Esophagus squamous epithelium (tissue), 5 donors: Measurements from ENCODE around the gene USF2. TPM values are rescaled to one million over a fixed set of nuclear protein-coding genes. Genes with fewer than 3 reads are reported as not detected.

Experiments used
- DNase-seq: peaks from one replicate; lab custom pipeline; 2025; lab: John Stamatoyannopoulos, UW
- H3K27ac ChIP-seq, 4 donors: fragments of 200-600 bp; sonication (generic); one replicate each; pipeline ENCODE4 v1.5.1; 2016 to 2019; ENCODE audit warnings: mild to moderate bottlenecking in 1 of 4
- H3K27me3 ChIP-seq, 4 donors: fragments of 200-600 bp; sonication (generic); 1 replicate in 3 of 4; 2 replicates in 1 of 4; pipeline versions ENCODE4 v1.5.1 to v1.6.0; 2017 to 2021; ENCODE audit warnings: antibody characterized with exemption in 1 of 4
- H3K36me3 ChIP-seq, 3 donors: fragments of 200-600 bp; sonication (generic); one replicate each; pipeline ENCODE4 v1.5.1; 2016 to 2019
- H3K4me1 ChIP-seq, 3 donors: fragments of 200-600 bp; sonication (generic); one replicate each; pipeline ENCODE4 v1.5.1; 2017 to 2019
- H3K4me3 ChIP-seq, 4 donors: fragments of 200-600 bp; sonication (generic); 1 replicate in 3 of 4; 2 replicates in 1 of 4; pipeline ENCODE4 v1.5.1; 2016 to 2019; ENCODE audit warnings: mild to moderate bottlenecking in 2 of 4, moderate library complexity in 1 of 4
- H3K9me3 ChIP-seq, 3 donors: fragments of 200-600 bp; sonication (generic); one replicate each; pipeline ENCODE4 v1.5.1; 2016 to 2019
- CTCF ChIP-seq, 6 experiments: fragments of 450-650 bp in 4 of 6; fragments of 200-600 bp in 2 of 6; sonication (generic) in 2 of 6; IDR thresholded peaks; one replicate each; pipeline ENCODE4 v1.5.1; 2016 to 2019; ENCODE audit warnings: antibody characterized with exemption in 6 of 6, mild to moderate bottlenecking in 4 of 6, moderate library complexity in 4 of 6
- POLR2A ChIP-seq, 4 donors: fragments of 450-650 bp; IDR thresholded peaks; one replicate each; pipeline ENCODE4 v1.6.1; 2017; ENCODE audit warnings: antibody characterized with exemption in 4 of 4, mild to moderate bottlenecking in 4 of 4, moderate library complexity in 3 of 4
- WGBS, 2 donors: methylation state at CpG; one replicate each; pipeline ENCODE4 v1.1.5; 2018; 5-methylcytosine and 5-hydroxymethylcytosine counted together
- intact Hi-C: fragments of 100-400 bp; cut with DNase I; formaldehyde crosslinking; loops from one replicate; pipeline ENCODE4 v1.15.0; 2022
- total RNA-seq, 4 donors: library from RNA; depleted of rRNA; stranded (reverse); fragments of >200 nt; gene quantifications; one replicate each; pipeline ENCODE4 v1.1.0, GENCODE V29; 2016
- donor health status: DM: yes; HTN: yes; CAD: no.

Gene USF2
- total RNA-seq, 4 donors from 2014 or later: 56.1 to 79.7 (median 59.0) TPM

- no peak overlapping the region for H3K4me3 ChIP-seq
- intact Hi-C loops: no loop called here
- WGBS, 2 donors: 58 to 60% methylated on average over 5 to 7 of the region's 7 CpGs
- peaks cover 17 to 51% (median 22%) of the 10 kb centered on the region in 3 donors for H3K4me1 ChIP-seq
- H3K27me3 ChIP-seq: no peaks in the 10 kb centered on the region
- TF ChIP-seq CTCF (IDR thresholded peaks at IDR 0.05) (no peak), POLR2A (IDR thresholded peaks at IDR 0.05) (no peak)
- DNase-seq: no peak
- no peaks in the 10 kb centered on the region for H3K9me3 ChIP-seq
- H3K36me3 ChIP-seq: peaks cover 0 to 63% (median 0%) of the 10 kb centered on the region in 3 donors
- peak overlapping the region in 3 of 4 donors; percentile 94 to 98 (median 98) for H3K27ac ChIP-seq
Observed at GRCh38 chr19:35264268-35265125, 4.3 kb upstream of the USF2 start.

GRCh38 chr19:35265126-35265899 is 3.4 kb upstream of the USF2 start:
- no peak overlapping the region for H3K4me3 ChIP-seq
- intact Hi-C loops: no loop called here

GRCh38 chr19:35265900-35266519 is 2.8 kb upstream of the USF2 start:
- Histone ChIP-seq H3K4me3 (no peak overlapping the region), H3K27me3 (no peaks in the 10 kb centered on the region), H3K4me1 (peaks cover 21 to 65% (median 32%) of the 10 kb centered on the region in 3 donors), H3K36me3 (peaks cover 0 to 63% (median 9%) of the 10 kb centered on the region in 3 donors), H3K27ac (peak overlapping the region in 3 of 4 donors; percentile 94 to 98 (median 98)), H3K9me3 (no peaks in the 10 kb centered on the region)
- DNase-seq: no peak
- TF ChIP-seq POLR2A (IDR thresholded peaks at IDR 0.05): no peak
- no peak for TF ChIP-seq CTCF (IDR thresholded peaks at IDR 0.05)
- intact Hi-C loops: no loop called here
- 74% methylated on average over 6 to 7 of the region's 10 CpGs for whole genome bisulfite sequencing, 2 donors

More at GRCh38 chr19:35265126-35265899, 3.4 kb upstream of the USF2 start:
- DNase-seq: no peak
- no peaks in the 10 kb centered on the region for H3K27me3 ChIP-seq
- H3K36me3 ChIP-seq: peaks cover 0 to 62% (median 2%) of the 10 kb centered on the region in 3 donors
- TF ChIP-seq CTCF (IDR thresholded peaks at IDR 0.05): no peak
- TF ChIP-seq POLR2A (IDR thresholded peaks at IDR 0.05): no peak
- H3K4me1 ChIP-seq: peaks cover 21 to 59% (median 29%) of the 10 kb centered on the region in 3 donors
- H3K9me3 ChIP-seq: no peaks in the 10 kb centered on the region
- peak overlapping the region in 3 of 4 donors; percentile 94 to 98 (median 98) for H3K27ac ChIP-seq
- WGBS, 2 donors: 12 to 22% methylated on average over 3 to 4 of the region's 6 CpGs

GRCh38 chr19:35266520-35267352 is 2.0 kb upstream of the USF2 start:
- peak overlapping the region; percentile 94 to 98 (median 96) for H3K27ac ChIP-seq
- WGBS, 2 donors: 70 to 73% methylated on average over 2 to 12 of the region's 39 CpGs
- no peaks in the 10 kb centered on the region for H3K27me3 ChIP-seq
- peak overlapping the region; percentile 63 to 95 (median 75) for H3K4me3 ChIP-seq
- no peak for DNase-seq
- peaks cover 0 to 63% (median 16%) of the 10 kb centered on the region in 3 donors for H3K36me3 ChIP-seq
- intact Hi-C loops: no loop called here
- peaks cover 21 to 68% (median 32%) of the 10 kb centered on the region in 3 donors for H3K4me1 ChIP-seq
- TF ChIP-seq POLR2A (IDR thresholded peaks at IDR 0.05) (no peak), CTCF (IDR thresholded peaks at IDR 0.05) (no peak)
- no peaks in the 10 kb centered on the region for H3K9me3 ChIP-seq
